Stimulated activated memory B cell treated with anti-CD40 and anti-IgM and Interleukin-4, amounts not matched to agents 10 μg/mL and 1 μg/mL and 100 μg/mL, for 72 hours (primary cell): ENCODE measurements around the gene SSR4.
"Not testable (repeated sequence)": the region's sequence is repeated elsewhere in the genome, so short reads cannot be mapped to it uniquely, and the experiment has no call there.

Experiments
- ATAC-seq: fragments of 150-1000 bp; cut with Tn5 transposase; 2 replicates; pipeline ENCODE4 v1.10.0; 2021
- H3K27ac Mint-ChIP-seq: one replicate; pipeline ENCODE4 v1.8.0; 2022; ENCODE audit warnings: mild to moderate bottlenecking, mixed read lengths
- H3K27me3 Mint-ChIP-seq: one replicate; pipeline ENCODE4 v1.8.0; 2022; ENCODE audit warnings: mixed read lengths
- H3K36me3 Mint-ChIP-seq: one replicate; pipeline ENCODE4 v1.8.0; 2022; ENCODE audit warnings: mixed read lengths
- H3K4me1 Mint-ChIP-seq: one replicate; pipeline ENCODE4 v1.8.0; 2022; ENCODE audit warnings: mixed read lengths
- H3K4me3 Mint-ChIP-seq: one replicate; pipeline ENCODE4 v1.8.0; 2022; ENCODE audit warnings: mild to moderate bottlenecking, moderate library complexity, mixed read lengths
- H3K9me3 Mint-ChIP-seq: one replicate; pipeline ENCODE4 v1.8.0; 2022; ENCODE audit warnings: mixed read lengths

The SSR4 gene

DNA sequence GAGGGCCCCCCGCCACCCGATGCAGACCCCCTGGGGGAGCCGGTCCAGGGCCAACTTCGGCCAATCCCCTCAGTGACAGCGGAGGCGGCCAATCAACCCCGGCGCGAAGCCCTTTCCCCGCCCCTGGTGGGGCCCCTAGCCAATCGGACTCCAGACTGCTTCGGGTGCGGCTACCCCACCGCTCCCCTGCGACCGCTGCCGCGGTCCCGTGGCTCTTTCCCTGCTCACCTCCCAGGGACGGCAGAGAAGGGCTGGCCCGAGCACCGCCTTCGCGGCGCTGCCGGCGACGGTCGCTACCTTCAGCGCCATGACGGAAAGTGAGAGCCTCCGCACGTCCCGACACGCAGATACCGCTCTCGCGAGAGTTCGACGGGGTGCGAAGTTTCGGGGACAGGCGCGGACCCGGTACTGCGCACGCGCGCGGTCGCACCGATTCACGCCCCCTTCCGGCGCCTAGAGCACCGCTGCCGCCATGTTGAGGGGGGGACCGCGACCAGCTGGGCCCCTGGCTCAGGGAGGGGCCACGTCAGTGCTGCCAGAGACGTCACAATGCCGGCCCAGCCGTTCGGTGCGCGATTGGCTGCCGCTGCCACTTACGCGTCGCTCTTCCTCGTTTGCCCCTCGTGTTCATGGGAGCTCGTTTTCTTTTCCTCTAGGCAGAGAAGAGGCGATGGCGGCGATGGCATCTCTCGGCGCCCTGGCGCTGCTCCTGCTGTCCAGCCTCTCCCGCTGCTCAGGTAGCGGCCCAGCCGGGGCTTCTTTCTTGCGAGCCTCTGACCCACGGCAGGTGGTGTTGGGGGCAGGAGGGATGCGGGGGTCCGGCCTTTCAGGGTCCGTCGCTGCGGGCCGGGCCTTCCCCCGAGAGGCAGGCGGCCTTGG, at the start of gene SSR4, which contains the start of gene IDH3G:
TSS of gene SSR4 (plus strand) at position 651 of the 879 bp plus-strand sequence. CDS start at position 671, 20 bp downstream.
TSS of gene IDH3G (minus strand) at position 358 of the 879 bp plus-strand sequence. CDS start at position 309, 49 bp downstream.
- Mint-ChIP-seq H3K27me3 (no peaks in the 10 kb centered on the region), H3K4me3 (peak within 1 kb of the TSS; percentile 99), H3K36me3 (peaks cover 13% of the 10 kb centered on the region), H3K27ac (peak within 1 kb of the TSS; percentile 99), H3K9me3 (no peaks in the 10 kb centered on the region), H3K4me1 (peaks cover 17% of the 10 kb centered on the region)
- ATAC-seq: peak; percentile 97

DNA sequence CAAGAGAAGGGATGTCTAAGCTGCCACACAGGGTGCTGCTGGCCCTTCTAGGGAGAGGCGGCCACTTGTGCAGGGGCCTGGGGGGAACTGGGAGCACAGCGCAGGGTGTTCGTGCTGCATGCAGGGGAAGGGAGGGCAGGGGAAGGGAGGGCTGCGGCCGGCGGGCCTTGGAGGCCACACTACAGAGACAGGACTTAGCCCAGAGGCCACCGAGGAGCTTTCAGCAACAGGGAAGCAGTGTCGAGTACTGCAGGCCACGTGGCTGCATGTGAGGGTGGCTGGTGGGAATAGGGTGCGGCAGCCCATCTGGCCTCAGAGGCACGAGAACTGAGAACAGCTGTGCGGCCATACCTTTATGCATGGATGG, 49.4 kb upstream of the SSR4 start:
- not testable (repeated sequence) for H3K27ac Mint-ChIP-seq, ATAC-seq, H3K4me3 Mint-ChIP-seq, H3K27me3 Mint-ChIP-seq, H3K36me3 Mint-ChIP-seq, H3K9me3 Mint-ChIP-seq
- H3K4me1 Mint-ChIP-seq: peaks cover 33% of the 10 kb centered on the region

DNA sequence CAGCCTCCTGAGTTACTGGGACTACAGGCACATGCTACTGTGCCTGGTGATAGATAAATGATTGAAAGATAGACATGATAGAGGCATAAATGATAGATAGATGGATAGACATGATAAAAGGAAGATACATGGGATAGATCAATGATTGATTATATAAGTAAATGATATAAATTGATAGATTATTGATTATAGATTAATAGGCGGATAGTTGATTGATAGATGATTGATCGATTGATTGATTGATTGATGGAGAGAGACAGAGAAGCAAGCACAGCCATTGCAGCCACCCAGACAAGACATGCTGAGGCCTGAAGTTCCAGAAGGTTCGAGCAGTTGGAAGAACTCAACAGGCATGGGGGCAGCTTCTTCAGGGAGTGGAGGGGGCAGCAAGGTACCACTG, 48.1 kb upstream of the SSR4 start:
- H3K27me3 Mint-ChIP-seq: no peaks in the 10 kb centered on the region
- no peaks in the 10 kb centered on the region for H3K36me3 Mint-ChIP-seq
- no peak overlapping the region for H3K27ac Mint-ChIP-seq
- H3K9me3 Mint-ChIP-seq: no peaks in the 10 kb centered on the region
- no peak for ATAC-seq
- H3K4me1 Mint-ChIP-seq: peaks cover 30% of the 10 kb centered on the region
- no peak overlapping the region for H3K4me3 Mint-ChIP-seq

DNA sequence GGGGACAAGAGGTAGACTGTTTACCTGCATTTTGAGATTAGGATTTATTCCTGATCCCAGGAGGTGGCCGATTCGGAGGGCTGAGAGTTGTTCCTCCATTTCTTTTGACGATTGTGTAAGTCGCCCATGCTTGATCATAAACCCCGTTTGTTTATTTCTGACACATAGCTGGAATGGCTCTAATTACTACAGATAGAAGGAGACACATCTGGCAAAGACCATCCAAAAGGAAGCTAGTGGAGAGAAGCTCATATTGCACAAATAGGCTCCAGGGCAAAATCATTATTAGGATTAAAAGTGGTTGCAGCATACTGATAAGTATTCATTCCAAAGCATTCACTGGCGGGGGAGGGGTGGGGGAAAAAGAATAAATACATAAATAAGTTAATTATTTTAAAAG, 47.5 kb upstream of the SSR4 start:
- not testable (repeated sequence) for H3K36me3 Mint-ChIP-seq, H3K4me3 Mint-ChIP-seq, H3K27ac Mint-ChIP-seq, H3K27me3 Mint-ChIP-seq, H3K9me3 Mint-ChIP-seq, ATAC-seq
- H3K4me1 Mint-ChIP-seq: peaks cover 28% of the 10 kb centered on the region

DNA sequence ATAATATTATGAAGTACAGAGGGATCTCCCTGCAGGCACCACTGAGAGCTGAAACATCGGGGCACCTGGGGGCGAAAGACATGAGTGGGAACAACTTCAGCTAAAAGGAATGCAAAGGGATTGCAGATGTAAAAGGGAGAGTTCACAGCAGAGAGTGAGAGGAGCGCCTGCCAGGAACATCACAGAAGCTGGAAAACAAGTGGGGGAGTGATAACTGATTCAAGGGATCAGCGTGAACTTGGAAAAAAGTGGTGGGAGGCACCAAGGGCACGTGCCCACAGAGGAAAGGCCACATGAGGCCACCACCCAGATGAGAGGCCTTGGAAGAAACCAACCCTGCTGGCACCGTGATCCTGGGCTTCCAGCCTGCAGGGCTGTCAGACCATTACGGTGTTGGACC, 45.5 kb upstream of the SSR4 start:
- H3K9me3 Mint-ChIP-seq, H3K4me3 Mint-ChIP-seq, H3K27ac Mint-ChIP-seq, H3K36me3 Mint-ChIP-seq, ATAC-seq, H3K27me3 Mint-ChIP-seq: not testable (repeated sequence)
- H3K4me1 Mint-ChIP-seq: peaks cover 21% of the 10 kb centered on the region

DNA sequence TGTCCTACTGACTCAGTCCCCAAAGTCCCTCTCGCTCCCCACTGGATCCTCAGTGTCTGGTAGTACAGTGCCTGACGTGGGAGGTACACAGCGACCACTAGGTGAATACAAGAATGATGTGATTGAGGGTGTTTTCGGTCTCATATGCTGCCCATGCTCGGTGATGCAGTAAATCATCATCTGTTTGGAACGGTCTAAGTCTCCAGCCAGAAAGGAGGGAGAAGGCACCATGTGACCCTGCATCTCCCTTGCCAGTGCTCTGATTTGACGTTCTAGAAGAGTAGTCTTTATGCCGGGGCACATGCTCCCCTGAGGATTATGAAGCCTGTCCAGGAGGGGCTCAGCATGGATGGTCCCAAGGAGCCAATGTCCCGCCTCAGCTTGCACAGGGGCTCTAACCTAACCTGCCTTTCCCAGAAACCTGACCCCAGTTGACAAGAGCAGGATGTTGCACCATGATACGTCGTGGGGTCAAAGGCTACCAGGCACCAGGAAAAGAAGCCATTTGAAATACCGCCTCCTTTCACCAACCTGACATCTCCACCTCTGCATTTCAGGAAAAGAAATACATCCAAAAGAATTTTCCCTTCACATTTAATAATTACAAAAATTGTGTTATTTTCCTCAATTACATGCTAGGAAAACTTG, 44.2 kb upstream of the SSR4 start:
- H3K9me3 Mint-ChIP-seq: no peaks in the 10 kb centered on the region
- H3K4me3 Mint-ChIP-seq: no peak overlapping the region
- H3K27ac Mint-ChIP-seq: no peak overlapping the region
- H3K27me3 Mint-ChIP-seq: no peaks in the 10 kb centered on the region
- ATAC-seq: no peak
- H3K36me3 Mint-ChIP-seq: no peaks in the 10 kb centered on the region
- peaks cover 9% of the 10 kb centered on the region for H3K4me1 Mint-ChIP-seq

DNA sequence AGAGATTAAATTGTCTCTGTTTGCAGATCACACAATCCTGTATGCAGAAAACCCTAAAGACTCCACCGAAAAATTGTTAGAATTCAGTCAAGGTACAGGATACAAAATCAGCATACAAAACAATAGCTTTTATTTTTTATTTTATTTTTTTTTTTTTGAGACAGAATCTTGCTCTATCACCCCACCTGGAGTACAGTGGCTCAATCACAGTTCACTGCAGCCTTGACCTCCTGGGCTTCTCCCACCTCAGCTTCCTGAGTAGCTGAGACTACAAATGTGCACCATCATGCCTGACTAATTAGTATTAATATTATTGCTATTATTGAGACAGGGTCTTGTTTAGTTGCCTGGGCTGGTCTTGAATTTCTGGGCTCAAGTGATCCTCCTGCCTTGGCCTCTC, 39.3 kb upstream of the SSR4 start:
- Mint-ChIP-seq H3K4me3 (no peak overlapping the region), H3K27me3 (no peaks in the 10 kb centered on the region), H3K9me3 (no peaks in the 10 kb centered on the region), H3K27ac (no peak overlapping the region), H3K4me1 (peaks cover 2% of the 10 kb centered on the region), H3K36me3 (no peaks in the 10 kb centered on the region)
- ATAC-seq: no peak

DNA sequence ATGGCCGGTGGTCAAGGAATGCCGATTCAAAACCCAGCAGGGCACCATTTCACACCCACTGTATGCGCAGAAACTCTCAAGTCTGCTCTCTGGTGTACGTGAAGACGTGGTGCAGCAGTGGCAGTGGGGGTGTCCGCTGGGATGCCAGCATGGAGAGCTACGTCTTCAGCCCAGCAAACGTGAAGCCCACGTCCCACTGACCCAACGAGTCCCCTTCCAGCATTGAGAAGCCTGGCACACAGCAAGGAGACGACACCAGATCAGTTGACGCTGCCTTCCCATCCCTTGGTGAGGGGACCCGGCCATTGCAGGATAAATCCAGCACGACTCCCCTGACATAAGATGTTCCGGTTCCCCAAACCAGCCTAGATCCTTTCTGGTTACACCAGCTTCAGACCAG, 32.6 kb upstream of the SSR4 start:
- H3K27ac Mint-ChIP-seq: no peak overlapping the region

DNA sequence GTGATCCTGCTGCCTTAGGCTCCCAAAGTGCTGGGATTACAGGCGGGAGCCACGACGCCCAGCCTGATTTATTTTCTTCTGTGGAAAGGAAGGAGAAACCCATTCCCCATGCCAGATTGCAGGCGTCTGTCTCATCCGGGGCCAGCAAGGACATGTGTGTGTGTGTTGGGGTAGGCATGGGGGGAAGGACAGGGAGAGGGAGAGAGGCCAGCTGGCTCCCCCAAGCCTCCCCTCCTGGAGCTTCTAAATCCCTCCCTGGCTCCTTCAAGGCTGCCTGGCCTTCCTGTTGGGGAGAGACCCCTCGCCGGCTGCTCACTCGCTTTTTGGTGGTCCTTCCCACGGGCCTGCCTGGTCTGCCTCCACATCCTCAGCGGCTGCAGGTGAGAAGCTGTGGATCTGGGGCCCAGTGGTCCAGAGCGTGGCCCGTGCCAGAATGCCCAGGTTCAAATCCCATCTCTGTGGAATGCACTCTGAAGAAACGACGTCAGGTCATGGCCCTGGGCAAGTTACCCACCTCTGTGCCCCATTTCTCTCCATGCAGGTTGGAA, 31.8 kb upstream of the SSR4 start:
- Mint-ChIP-seq H3K4me1 (peaks cover 17% of the 10 kb centered on the region), H3K36me3 (no peaks in the 10 kb centered on the region), H3K9me3 (no peaks in the 10 kb centered on the region), H3K27me3 (no peaks in the 10 kb centered on the region), H3K27ac (no peak overlapping the region), H3K4me3 (no peak overlapping the region)
- no peak for ATAC-seq

More for the DNA sequence above, 32.6 kb upstream of the SSR4 start:
- no peak for ATAC-seq
- Mint-ChIP-seq H3K9me3 (no peaks in the 10 kb centered on the region), H3K4me1 (peaks cover 17% of the 10 kb centered on the region), H3K27me3 (no peaks in the 10 kb centered on the region), H3K36me3 (no peaks in the 10 kb centered on the region), H3K4me3 (no peak overlapping the region)

DNA sequence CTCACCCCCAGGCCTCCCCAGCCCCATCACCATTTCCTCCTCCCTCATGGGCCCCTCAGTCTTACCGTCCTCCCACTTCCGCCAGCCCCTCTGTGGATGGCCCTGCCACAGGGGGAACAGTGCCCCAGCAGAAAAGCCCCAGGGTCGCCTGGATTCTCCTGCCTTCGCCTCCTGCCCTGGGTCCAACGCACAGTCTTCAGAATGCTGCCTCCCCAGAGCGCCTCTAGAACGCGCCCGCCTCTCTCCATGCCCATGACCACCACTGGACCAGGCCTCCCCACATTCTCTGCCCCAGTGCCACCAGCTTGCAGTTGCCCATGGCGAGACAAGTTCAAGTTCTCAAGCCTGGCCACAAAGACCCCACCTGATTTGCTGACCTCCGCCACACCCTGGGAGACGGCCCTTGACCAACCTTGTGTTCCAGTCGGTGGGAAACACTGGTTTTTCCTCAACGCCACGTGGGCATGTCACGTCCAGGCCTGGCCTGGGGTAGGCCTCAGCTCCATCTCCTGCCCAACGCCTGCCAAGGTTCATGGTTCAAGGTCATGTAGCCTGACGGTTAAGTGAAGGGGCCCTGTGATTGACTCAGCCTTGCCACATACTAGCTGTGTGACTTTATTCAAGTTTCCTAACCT, 31.1 kb upstream of the SSR4 start:
- no peaks in the 10 kb centered on the region for H3K27me3 Mint-ChIP-seq
- peaks cover 24% of the 10 kb centered on the region for H3K4me1 Mint-ChIP-seq
- H3K9me3 Mint-ChIP-seq: no peaks in the 10 kb centered on the region
- peak overlapping the region; percentile 32 for H3K27ac Mint-ChIP-seq
- H3K36me3 Mint-ChIP-seq: no peaks in the 10 kb centered on the region
- ATAC-seq: no peak
- H3K4me3 Mint-ChIP-seq: no peak overlapping the region

DNA sequence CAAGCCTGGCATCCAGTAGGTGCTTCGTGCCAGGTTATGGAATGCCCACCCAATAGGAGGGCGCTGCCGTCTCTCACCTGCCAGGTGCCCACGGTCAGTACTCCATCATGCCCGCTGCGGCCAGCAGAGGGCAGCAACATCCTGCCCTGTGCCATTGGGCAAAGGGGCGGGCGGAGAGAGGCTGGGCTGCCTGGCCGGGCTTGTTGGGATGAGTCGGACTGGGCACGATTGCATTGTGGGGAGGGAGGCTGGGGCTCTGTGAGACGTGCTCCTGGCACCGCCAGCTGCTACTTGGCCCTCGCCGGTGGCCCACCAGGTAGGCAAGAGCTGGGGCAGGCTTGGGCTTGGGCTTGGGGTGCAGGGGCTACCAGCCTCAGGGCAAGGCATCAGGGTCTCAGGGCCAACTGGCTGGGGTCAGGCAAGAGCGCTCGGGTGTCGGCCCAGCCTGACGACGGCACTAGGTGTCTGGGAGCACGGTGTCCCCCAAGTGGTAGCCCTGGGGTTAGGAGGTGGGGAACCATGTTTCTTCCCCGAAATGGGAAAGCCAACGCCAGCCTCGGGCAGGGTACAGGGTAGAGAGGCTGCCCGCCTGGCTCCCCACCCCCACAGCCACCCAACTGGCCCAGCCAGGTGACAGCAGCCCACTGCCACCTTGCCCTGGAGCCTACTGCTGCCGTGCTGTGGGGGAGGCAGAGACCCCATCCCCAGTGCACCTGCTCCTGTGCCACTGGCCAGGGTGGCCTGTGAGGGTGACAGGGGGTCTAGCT, 30.3 kb upstream of the SSR4 start, which contains the start of gene PLXNB3:
TSS of gene PLXNB3 (plus strand) at position 261 of the 767 bp plus-strand sequence. CDS start 1,287 bp downstream, outside the sequence.
- no peaks in the 10 kb centered on the region for H3K27me3 Mint-ChIP-seq
- no peaks in the 10 kb centered on the region for H3K9me3 Mint-ChIP-seq
- no peak within 1 kb of the TSS for H3K4me3 Mint-ChIP-seq
- H3K27ac Mint-ChIP-seq: peak within 1 kb of the TSS; percentile 32
- H3K36me3 Mint-ChIP-seq: no peaks in the 10 kb centered on the region
- peak; percentile 86 for ATAC-seq
- H3K4me1 Mint-ChIP-seq: peaks cover 24% of the 10 kb centered on the region

DNA sequence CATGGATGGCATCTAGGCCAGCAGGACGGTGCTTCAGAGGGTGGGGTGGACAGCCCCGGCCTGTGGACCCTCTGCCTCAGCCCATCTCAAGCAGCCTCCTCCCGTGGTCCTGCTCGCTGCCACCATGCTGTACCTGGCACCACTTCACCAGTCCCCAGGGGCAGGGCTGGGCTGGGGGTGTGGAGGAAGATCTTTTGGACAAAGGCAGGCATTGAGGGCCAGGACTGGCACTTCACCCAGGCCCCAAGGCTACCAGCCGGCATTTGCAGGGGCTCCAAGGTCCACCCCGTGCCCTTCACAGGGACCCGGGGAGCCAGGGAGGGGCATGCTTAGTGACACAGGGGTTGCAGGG, 29.7 kb upstream of the SSR4 start:
- Mint-ChIP-seq H3K4me1 (peaks cover 24% of the 10 kb centered on the region), H3K27ac (no peak overlapping the region), H3K27me3 (peaks cover 1% of the 10 kb centered on the region), H3K9me3 (no peaks in the 10 kb centered on the region), H3K36me3 (no peaks in the 10 kb centered on the region), H3K4me3 (no peak overlapping the region)
- ATAC-seq: no peak

DNA sequence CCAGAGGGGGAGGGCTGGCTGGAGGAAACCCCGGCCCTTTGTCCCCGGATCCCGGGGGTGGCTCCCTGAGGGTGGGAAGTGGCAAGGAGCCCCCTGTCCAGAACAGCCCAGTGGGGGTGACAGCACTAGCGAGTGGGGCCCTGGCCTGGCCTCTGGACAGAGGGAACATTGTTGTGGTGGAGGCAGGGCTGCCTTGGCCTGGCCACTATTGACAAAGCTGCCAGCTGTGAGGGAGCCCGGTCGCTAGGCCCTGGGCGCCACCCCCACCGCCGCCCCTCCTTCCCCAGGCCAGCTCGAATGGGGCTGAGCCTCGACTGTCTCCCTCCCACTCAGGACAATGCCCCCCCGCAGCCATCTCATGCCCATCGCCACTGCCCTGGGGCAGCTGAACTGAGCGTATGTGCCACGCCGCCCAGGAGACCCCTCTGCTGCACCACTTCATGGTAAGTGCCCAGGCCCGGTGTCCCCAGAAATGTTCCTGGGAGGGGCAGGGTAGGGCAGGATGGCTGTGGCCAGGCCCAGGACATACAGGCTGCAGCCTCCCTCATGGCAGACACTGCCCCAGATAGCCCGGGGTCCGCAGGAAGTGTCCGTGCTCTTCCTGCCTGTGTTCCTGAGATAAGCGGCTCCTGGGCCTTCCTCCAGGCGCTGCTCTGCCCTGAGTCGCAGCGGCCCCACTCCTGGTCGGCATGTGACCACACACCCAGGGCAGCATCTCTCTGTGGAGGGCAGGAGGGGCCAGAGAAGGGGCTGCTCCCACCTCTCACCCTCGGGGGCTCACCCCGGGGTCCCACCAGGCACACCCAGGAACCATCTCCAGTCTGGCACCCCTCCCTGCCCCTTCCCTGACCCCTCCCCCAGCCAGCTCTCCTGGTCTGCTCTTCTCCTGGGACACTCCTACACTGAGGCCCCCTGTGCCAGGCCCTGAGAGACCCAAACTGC, 29.1 kb upstream of the SSR4 start:
- peak overlapping the region; percentile 46 for H3K27ac Mint-ChIP-seq
- peaks cover 24% of the 10 kb centered on the region for H3K4me1 Mint-ChIP-seq
- ATAC-seq: no peak
- H3K4me3 Mint-ChIP-seq: no peak overlapping the region
- no peaks in the 10 kb centered on the region for H3K9me3 Mint-ChIP-seq
- no peaks in the 10 kb centered on the region for H3K36me3 Mint-ChIP-seq
- H3K27me3 Mint-ChIP-seq: peaks cover 7% of the 10 kb centered on the region
